Measurements from ENCODE around the gene OR2T3.
"Not testable (repeated sequence)": the region's sequence is repeated elsewhere in the genome, so short reads cannot be mapped to it uniquely, and the experiment has no call there.

Gene OR2T3

DNA sequence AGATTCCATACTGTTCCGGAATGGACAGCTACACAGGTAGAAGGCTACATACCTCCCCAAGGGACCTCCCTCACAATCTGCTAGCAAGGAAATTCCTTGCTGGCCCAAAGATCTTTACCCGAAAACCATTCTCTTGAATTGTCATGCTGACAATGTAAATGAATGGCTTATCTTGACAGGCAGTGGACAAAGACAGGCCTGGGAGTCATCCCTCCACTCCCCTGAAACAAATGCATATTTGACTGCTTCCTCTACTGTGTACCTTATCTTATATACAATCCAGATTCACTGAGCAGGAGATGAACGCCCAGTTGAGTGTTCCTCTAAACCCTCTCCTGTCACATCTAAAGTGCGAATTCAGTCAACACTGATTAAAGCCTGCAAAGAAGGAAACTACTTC lies 28.5 kb upstream of the OR2T3 start:
- DNase-seq (ENCODE audit: low spot score); ATAC-seq (ENCODE audit: low read depth): not testable (repeated sequence)

DNA sequence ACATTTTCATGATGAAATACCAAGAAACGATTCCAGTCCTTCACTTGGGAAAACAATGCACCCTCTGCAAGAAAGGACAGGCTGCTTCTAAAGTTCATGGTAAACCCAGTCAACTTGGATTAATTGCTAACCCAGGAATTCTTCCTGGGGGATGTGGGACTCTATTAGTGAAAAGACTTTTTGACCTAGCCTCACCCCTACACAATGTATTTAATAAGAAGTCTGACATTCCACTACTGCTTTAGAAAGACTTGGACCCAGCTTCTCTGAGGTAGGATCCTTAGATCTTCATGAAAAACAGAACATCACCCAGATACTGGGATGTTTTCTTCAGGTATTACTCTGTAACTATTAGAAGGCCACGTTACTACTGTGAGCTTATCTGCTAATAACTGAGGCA lies 27.8 kb upstream of the OR2T3 start, which contains the start of gene OR2T2:
TSS of gene OR2T2 (plus strand) at position 239 of the 400 bp plus-strand sequence. CDS start 7,161 bp downstream, outside the sequence.
- H3K4me1 ChIP-seq (ENCODE audit: insufficient read depth, poor library complexity, severe bottlenecking); ATAC-seq (ENCODE audit: low read depth); H3K36me3 ChIP-seq (ENCODE audit: low read depth); H3K4me3 ChIP-seq (ENCODE audit: severe bottlenecking); H3K9me3 ChIP-seq (ENCODE audit: severe bottlenecking); H3K27ac ChIP-seq (ENCODE audit: poor library complexity, severe bottlenecking); H3K27me3 ChIP-seq (ENCODE audit: insufficient read depth, poor library complexity, severe bottlenecking); DNase-seq (ENCODE audit: low spot score): not testable (repeated sequence)

More for the DNA sequence above, 28.5 kb upstream of the OR2T3 start:
- H3K4me1 ChIP-seq (ENCODE audit: insufficient read depth, poor library complexity, severe bottlenecking); H3K27ac ChIP-seq (ENCODE audit: poor library complexity, severe bottlenecking); H3K9me3 ChIP-seq (ENCODE audit: severe bottlenecking); H3K27me3 ChIP-seq (ENCODE audit: insufficient read depth, poor library complexity, severe bottlenecking); H3K36me3 ChIP-seq (ENCODE audit: low read depth); H3K4me3 ChIP-seq (ENCODE audit: severe bottlenecking): not testable (repeated sequence)

DNA sequence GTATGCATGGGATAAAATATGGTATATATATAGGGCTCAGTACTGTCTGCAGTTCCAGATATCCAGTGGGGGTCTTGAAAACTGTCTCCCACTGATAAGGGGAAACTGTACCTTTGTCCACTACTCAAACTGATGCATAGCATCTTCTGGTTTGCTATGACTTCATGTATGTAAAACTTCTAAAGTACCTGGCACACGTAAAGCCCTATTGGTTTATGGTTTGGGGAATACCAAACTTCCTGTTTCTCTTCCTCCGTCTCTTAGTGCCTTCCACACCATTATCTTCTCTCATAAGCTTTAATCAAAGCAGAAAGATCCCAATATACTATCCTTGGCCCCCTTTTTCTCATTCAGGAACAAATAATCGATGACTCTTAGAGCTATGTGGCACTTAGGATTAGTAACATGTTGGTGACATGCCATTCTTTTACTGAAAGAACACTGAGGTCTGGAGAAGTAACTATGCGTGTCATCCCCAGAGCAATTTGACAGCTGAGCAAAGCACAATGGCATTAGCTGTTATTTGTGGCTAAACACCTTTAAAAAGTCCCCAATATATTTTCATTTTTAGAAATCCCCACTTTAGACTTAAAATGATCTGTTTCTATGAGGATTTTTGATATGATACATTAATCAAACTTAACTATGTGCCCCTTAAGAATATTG lies 24.6 kb upstream of the OR2T3 start:
- not testable (repeated sequence) for ATAC-seq (ENCODE audit: low read depth)

DNA sequence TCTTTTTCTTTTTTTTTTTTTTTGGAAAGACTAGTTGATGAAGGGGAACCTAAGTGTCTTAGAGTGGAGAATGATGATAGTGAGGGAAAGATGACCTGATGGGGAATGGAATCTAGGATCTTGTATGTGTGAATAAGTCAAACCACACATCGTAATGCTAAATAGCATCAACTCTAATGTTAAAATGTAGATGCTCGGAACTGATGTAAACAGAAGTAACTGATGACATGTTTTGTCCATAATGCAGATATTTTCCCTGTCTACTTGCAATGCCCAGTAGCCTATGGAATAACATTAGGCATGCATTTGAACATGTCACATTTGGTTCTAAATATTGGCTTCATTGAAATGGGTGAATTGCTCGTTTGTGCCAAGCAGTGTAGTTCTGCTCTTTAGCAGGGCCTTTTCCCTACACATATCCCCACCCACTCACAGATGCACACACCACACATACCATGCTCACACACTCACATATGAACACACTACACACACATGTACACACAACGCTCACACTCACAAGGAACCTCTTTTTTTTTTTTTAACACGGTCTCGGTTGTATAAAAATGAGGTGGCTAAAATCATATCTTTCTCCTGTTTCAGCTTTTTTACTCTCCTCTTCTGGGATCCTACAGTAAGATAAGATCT lies 23.2 kb upstream of the OR2T3 start:
- H3K27me3 ChIP-seq (ENCODE audit: insufficient read depth, poor library complexity, severe bottlenecking); ATAC-seq (ENCODE audit: low read depth); DNase-seq (ENCODE audit: low spot score); H3K36me3 ChIP-seq (ENCODE audit: low read depth); H3K9me3 ChIP-seq (ENCODE audit: severe bottlenecking); H3K4me3 ChIP-seq (ENCODE audit: severe bottlenecking); H3K27ac ChIP-seq (ENCODE audit: poor library complexity, severe bottlenecking); H3K4me1 ChIP-seq (ENCODE audit: insufficient read depth, poor library complexity, severe bottlenecking): not testable (repeated sequence)

More for the DNA sequence above, 24.6 kb upstream of the OR2T3 start:
- H3K9me3 ChIP-seq (ENCODE audit: severe bottlenecking); H3K27me3 ChIP-seq (ENCODE audit: insufficient read depth, poor library complexity, severe bottlenecking); DNase-seq (ENCODE audit: low spot score); H3K27ac ChIP-seq (ENCODE audit: poor library complexity, severe bottlenecking); H3K4me3 ChIP-seq (ENCODE audit: severe bottlenecking); H3K4me1 ChIP-seq (ENCODE audit: insufficient read depth, poor library complexity, severe bottlenecking); H3K36me3 ChIP-seq (ENCODE audit: low read depth): not testable (repeated sequence)

DNA sequence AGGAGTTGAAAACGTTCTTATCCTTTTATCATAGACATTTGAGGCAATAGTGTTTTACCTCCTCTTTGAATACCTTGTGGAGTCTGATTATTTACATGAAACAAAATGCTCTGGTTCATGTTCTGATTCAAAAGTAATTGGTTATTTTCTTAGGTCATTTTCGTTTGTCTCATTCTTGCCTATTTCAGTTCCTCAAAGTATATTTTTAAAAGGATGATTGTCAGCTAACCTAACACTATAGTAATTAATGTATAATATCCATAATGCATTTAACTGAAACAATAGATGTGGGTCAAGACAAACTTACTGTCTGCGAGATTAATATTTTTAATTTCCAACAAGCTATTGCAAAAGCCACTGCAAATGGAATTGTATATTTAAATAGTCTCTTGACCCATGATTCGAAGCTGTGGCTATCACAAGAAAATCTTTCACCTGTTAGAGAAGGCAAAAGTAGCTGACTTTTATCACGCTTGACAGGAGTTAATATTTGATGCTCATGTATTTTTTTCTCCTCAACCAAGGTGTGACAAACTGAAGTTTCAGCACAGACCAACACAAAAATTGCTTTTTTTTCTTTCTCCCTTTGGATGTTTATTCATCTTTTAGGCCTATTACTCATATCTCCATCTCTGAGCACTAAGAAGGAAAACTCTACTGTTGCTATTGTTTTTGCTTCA lies 22.5 kb upstream of the OR2T3 start:
- H3K4me1 ChIP-seq (ENCODE audit: insufficient read depth, poor library complexity, severe bottlenecking); H3K27ac ChIP-seq (ENCODE audit: poor library complexity, severe bottlenecking); H3K9me3 ChIP-seq (ENCODE audit: severe bottlenecking); ATAC-seq (ENCODE audit: low read depth); DNase-seq (ENCODE audit: low spot score); H3K27me3 ChIP-seq (ENCODE audit: insufficient read depth, poor library complexity, severe bottlenecking); H3K4me3 ChIP-seq (ENCODE audit: severe bottlenecking); H3K36me3 ChIP-seq (ENCODE audit: low read depth): not testable (repeated sequence)

DNA sequence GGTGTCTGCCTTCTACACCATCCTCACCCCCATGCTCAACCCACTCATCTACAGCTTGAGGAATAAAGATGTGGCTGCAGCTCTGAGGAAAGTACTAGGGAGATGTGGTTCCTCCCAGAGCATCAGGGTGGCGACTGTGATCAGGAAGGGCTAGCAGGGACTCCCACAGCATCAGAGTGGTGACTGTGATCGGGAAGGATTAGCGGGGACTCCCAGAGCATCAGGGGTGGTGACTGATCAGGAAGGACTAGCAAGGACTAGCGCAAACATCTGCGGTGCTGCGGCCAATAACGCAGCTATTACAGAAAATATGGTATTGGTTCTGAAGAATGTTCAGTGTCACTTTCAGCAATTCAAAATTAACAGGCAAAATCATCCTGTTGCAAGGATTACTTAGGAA lies 19.5 kb upstream of the OR2T3 start:
- H3K9me3 ChIP-seq (ENCODE audit: severe bottlenecking); H3K4me1 ChIP-seq (ENCODE audit: insufficient read depth, poor library complexity, severe bottlenecking); H3K36me3 ChIP-seq (ENCODE audit: low read depth); H3K27me3 ChIP-seq (ENCODE audit: insufficient read depth, poor library complexity, severe bottlenecking); H3K27ac ChIP-seq (ENCODE audit: poor library complexity, severe bottlenecking); DNase-seq (ENCODE audit: low spot score); ATAC-seq (ENCODE audit: low read depth); H3K4me3 ChIP-seq (ENCODE audit: severe bottlenecking): not testable (repeated sequence)

DNA sequence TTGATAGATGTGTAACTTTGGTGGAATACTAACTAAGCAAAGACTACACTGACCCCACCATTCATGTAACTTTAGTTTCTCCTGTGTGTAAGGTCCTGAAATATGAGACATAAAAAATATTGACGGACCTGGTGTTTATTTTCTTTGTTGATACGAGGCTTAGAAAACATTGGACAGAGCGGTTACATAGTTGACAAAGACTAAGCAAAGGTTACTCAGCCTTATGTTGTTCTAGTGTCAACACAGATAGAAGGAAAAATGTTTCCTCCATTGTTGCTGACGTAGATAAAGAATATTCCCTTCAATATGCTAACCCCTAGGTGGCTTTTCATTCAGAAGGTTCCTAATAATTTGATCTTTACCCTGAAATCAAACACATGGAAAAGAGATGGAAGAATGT lies 18.1 kb upstream of the OR2T3 start:
- not testable (repeated sequence) for H3K4me1 ChIP-seq (ENCODE audit: insufficient read depth, poor library complexity, severe bottlenecking); ATAC-seq (ENCODE audit: low read depth); DNase-seq (ENCODE audit: low spot score); H3K27me3 ChIP-seq (ENCODE audit: insufficient read depth, poor library complexity, severe bottlenecking); H3K27ac ChIP-seq (ENCODE audit: poor library complexity, severe bottlenecking); H3K36me3 ChIP-seq (ENCODE audit: low read depth); H3K4me3 ChIP-seq (ENCODE audit: severe bottlenecking); H3K9me3 ChIP-seq (ENCODE audit: severe bottlenecking)

DNA sequence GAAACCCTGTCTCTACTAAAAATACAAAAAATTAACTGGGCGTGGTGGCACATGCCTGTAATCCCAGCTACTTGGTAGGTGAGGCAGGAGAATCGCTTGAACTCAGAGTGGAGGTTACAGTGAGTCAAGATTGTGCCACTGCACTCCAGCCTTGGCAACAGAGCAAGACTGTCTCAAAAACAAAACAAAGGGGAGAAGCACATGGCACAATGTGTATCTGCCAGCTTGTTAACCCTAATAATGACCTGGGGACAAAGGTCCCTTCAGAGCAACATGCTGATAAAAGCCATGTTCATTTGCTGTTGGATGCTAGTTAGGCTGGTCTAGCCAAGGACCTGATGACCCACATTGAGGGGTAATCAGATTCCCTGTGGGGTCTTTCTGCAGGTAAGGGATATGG lies 16.5 kb upstream of the OR2T3 start:
- H3K4me1 ChIP-seq (ENCODE audit: insufficient read depth, poor library complexity, severe bottlenecking); H3K27ac ChIP-seq (ENCODE audit: poor library complexity, severe bottlenecking); H3K27me3 ChIP-seq (ENCODE audit: insufficient read depth, poor library complexity, severe bottlenecking); H3K36me3 ChIP-seq (ENCODE audit: low read depth); DNase-seq (ENCODE audit: low spot score); H3K4me3 ChIP-seq (ENCODE audit: severe bottlenecking); H3K9me3 ChIP-seq (ENCODE audit: severe bottlenecking); ATAC-seq (ENCODE audit: low read depth): not testable (repeated sequence)

DNA sequence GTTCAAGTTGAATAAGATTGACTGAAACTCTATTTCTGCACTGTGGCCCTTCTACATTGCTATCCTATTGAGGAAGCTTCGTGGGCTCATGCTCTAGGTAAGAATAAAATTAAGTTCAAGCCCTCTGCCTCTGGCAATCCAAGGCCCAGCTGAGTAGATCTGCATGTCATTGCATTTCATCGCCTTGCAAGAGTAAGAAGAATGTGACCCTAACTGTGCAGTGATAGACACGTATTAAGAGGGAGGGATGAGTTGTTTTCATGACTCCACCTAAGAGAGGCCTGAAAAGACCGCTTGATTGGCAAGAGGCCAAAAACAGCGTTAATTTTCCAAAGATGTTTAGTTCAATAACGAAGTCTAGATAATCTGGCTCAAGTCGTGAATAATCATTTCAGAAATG lies 14.0 kb upstream of the OR2T3 start:
- H3K27ac ChIP-seq (ENCODE audit: poor library complexity, severe bottlenecking); DNase-seq (ENCODE audit: low spot score); H3K4me3 ChIP-seq (ENCODE audit: severe bottlenecking); H3K36me3 ChIP-seq (ENCODE audit: low read depth); H3K27me3 ChIP-seq (ENCODE audit: insufficient read depth, poor library complexity, severe bottlenecking); H3K4me1 ChIP-seq (ENCODE audit: insufficient read depth, poor library complexity, severe bottlenecking); H3K9me3 ChIP-seq (ENCODE audit: severe bottlenecking); ATAC-seq (ENCODE audit: low read depth): not testable (repeated sequence)

Data from RWPE2 (cell line).